DMS114 treated with DMSO at 0.1 percent for 48 hours (cell line): ENCODE results near the gene MESP2.

Experiments used
- DNase-seq: peaks from one replicate; lab custom pipeline; 2025; ENCODE audit not compliant: unreplicated experiment; lab: John Stamatoyannopoulos, UW

Gene MESP2

GRCh38 chr15:89801471-89802195 lies 25.5 kb downstream of the MESP2 start:
- DNase-seq, result no peak

GRCh38 chr15:89802231-89802928 lies 26.2 kb downstream of the MESP2 start:
- DNase-seq, result no peak

- no peak for DNase-seq
Measured at GRCh38 chr15:89802986-89803824, 27.1 kb downstream of the MESP2 start.

GRCh38 chr15:89803941-89804800 lies 28.0 kb downstream of the MESP2 start:
- no peak for DNase-seq

- no peak for DNase-seq
Measured at GRCh38 chr15:89805241-89806209, 29.4 kb downstream of the MESP2 start.

GRCh38 chr15:89806210-89806558 lies 30.1 kb downstream of the MESP2 start:
- DNase-seq, result no peak

GRCh38 chr15:89806559-89807550 lies 30.7 kb downstream of the MESP2 start:
- DNase-seq, result no peak

GRCh38 chr15:89807689-89808088 lies 31.6 kb downstream of the MESP2 start:
- no peak for DNase-seq

GRCh38 chr15:89808160-89808870 lies 32.2 kb downstream of the MESP2 start:
- DNase-seq, result no peak

GRCh38 chr15:89809093-89809786 lies 33.1 kb downstream of the MESP2 start:
- DNase-seq, result no peak

- no peak for DNase-seq
Measured at GRCh38 chr15:89809787-89810148, 33.6 kb downstream of the MESP2 start.

GRCh38 chr15:89810837-89811236 lies 34.7 kb downstream of the MESP2 start:
- no peak for DNase-seq

- DNase-seq, result no peak
Measured at GRCh38 chr15:89812011-89812846, 36.1 kb downstream of the MESP2 start.

GRCh38 chr15:89812847-89813320 lies 36.8 kb downstream of the MESP2 start:
- no peak for DNase-seq

GRCh38 chr15:89813381-89814111 lies 37.4 kb downstream of the MESP2 start:
- DNase-seq, result no peak
